NCI-H1105 treated with DMSO at 0.1 percent for 48 hours (cell line): ENCODE results near the gene MACC1.
"Not testable (repeated sequence)": the region's sequence is repeated elsewhere in the genome, so short reads cannot be mapped to it uniquely, and the experiment has no call there.

Experiments
- DNase-seq: peaks from one replicate; lab custom pipeline; 2025; lab: John Stamatoyannopoulos, UW

The MACC1 gene

DNA sequence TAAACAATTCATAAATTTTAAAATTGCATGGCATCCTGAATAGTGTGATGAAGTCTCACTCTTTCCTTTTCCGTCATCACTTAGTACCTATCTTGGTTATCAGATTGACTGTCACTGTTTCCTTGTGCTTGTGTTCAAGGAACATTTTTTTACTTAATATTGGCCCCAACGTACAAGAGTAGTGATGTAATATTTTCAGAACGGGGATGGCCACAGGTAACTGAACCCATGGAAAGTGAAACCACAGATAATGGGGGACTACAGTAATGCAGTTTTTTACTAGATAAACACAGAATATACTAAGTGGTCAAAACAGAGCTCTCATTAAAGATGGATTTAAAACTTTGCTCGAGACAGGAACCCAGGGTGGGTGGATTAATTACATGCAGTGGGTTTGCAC, 85.4 kb downstream of the MACC1 start:
- DNase-seq: no peak

DNA sequence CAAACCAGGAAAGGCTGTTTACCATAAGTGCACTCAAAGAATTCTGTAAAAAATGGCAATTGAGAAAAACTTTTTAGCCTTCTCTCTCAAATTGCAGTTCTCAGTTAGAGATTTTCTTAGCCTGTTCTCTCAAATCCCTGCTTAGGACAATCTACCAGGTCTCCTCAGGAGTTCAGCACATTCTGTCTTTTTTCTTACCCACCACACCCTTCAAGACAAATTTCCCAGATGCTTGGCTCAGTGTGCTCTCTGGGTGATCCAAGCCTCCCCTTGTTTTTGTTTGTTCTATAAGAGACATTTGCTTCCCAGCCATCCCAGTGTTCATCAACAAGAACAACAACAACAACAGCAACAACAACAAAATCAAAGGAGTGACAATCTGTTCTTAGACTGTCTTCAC, 87.3 kb downstream of the MACC1 start:
- DNase-seq: no peak

DNA sequence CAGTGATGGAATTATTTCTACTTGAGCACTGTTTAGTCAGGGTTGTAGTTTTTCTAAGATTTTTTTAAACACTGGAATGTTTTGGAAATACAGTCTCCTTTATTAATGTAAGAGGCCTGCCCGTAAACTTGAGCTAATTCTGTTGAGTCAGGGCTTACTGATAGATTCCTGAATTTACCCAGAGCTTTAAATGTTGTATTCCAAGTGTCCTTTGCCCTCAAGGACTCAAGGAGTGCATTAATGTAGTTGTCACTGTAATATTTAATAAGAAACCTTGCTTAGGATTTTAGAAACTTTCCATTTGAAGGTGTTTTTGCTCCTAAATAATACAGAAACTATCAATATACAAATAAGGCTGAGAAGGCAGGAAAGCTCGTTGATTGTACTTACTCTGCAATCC, 89.2 kb downstream of the MACC1 start:
- DNase-seq: no peak

DNA sequence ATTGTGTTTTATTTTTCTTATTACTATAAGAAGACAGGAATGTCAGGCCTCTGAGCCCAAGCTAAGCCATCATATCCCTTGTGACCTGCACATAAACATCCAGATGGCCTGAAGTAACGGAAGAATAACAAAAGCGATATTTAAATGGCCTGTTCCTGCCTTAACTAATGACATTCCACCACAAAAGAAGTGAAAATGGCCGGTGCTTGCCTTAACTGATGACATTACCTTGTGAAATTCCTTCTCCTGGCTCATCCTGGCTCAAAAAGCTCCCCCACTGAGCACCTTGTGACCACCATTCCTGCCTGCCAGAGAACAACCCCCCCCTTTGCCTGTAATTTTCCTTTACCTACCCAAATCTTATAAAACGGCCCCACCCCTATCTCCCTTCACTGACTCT, 91.1 kb downstream of the MACC1 start:
- DNase-seq: not testable (repeated sequence)

DNA sequence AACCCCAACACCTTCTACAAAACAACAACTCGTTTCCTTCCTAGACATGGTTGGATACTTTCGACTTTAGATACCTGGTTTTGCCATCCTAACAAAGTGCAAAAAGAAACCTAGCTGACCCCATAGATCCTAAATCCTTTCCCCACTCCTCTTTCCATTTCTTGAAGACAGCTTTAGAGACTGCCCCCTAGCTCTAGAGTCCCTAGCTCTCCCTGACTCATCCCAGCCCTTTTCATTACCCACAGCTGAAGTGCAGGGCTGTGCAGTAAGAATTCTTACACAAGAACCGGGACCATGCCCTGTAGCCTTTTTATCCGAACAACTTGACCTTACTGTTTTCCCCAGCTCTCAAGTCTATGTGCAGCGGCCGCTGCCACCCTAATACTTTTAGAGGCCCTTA, 93.1 kb downstream of the MACC1 start:
- not testable (repeated sequence) for DNase-seq

DNA sequence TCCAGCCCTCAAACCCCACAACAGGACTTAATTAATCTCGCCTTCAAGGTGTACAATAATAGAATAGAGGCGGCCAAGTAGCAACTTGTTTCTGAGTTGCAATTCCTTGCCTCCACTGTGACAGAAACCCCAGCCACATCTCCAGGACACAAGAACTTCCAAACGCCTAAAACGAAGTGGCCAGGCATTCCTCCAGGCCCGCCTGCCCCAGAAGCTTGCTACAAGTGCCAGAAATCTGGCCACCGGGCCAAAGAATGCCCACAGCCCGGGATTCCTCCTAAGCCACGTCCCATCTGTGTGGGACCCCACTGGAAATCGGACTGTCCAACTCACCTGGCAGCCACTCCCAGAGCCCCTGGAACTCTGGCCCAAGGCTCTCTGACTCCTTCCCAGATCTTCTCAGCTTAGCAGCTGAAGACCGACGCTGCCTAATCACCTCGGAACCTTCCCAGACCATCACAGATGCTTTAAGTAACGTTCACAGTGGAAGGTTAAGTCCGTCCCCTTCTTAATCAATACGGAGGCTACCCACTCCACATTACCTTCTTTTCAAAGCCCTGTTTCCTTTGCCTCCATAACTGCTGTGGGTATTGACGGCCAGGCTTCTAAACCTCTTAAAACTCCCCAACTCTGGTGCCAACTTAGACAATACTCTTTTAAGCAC, 94.4 kb downstream of the MACC1 start:
- not testable (repeated sequence) for DNase-seq

DNA sequence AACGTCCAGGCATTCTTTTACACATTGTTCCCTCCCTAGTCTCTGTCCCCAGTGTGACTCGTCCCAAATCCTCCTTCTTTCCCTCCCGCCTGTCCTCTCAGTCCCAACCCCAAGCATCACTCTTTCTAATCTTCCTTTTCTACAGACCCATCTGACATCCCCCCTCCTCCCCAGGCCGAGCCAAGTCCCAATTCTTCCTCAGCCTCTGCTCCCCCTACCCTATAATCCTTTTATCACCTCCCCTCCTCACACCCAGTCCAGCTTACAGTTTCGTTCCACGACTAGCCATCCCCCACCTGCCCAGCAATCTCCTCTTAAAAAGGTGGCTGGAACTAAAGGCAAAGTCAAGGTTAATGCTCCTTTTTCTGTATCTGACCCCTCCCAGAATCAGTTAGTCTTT, 95.1 kb downstream of the MACC1 start:
- DNase-seq: no peak

DNA sequence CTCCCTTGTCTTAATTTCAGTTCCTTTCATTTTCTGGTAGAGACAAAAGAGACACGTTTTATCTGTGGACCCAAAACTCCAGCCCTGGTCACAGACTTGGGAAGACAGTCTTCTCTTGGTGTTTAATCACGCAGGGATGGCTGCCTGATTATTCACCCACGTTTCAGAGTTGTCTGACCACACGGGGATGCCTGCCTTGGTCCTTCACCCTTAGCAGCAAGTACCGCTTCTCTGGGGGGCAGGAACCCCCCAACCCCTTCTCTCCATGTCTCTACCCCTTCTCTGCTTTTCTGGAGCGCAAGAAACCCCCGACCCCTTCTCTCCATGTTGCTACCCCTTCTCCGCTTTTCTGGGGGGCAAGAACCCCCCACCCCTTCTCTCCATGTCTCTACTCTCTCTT, 95.8 kb downstream of the MACC1 start:
- no peak for DNase-seq

DNA sequence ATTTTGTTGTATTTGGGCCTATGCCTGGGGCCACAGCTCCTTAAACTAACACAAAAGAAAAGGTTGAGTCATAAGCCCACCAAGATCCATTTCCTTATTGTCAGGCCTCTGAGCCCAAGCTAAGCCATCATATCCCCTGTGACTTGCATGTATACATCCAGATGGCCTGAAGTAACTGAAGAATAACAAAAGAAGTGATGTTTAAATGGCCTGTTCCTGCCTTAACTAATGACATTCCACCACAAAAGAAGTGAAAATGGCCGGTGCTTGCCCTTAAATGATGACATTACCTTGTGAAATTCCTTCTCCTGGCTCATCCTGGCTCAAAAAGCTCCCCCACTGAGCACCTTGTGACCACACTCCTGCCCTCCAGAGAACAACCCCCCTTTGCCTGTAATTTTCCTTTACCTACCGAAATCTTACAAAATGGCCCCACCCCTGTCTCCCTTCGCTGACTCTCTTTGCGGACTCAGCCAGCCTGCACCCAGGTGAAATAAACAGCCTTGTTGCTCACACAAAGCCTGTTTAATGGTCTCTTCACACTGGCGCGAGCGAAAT, 96.5 kb downstream of the MACC1 start:
- not testable (repeated sequence) for DNase-seq

DNA sequence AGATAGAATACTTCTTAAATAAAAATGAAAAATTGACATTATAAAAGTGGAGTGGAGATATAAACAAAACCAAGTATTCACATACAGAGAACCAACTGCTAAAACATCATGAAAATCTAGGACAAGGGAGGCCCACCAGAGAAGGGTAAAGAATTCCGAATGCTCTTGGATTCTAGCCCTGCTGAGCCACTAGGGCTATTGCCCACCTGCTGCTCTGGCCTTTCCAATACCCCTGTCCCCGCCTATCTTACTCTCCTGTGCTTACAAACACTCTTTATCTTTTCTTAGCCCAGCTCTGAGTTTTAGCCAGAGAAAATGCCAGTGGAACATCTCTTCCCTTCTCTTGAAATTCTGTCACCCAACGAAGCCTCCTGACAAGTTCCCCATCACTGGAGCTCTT, 100.3 kb downstream of the MACC1 start:
- no peak for DNase-seq

DNA sequence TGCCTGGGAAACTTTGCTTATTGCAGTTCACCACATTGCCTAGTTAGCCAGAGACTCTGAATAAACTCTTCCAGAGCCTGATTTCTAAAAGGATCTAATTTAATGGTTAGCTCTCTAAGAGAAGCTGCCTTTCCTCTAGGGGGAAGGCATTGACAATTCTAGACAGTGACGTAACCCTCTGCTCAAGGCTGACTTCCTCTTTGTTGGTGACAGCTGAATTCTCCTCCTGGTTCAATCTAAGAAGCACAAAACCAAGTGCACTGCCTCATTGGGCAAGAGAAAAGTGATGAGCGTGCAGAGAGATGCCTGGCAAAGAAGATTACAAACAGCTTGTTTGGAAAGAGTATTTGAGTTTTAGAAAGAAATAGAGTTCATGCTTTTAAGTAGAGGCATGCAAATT, 102.7 kb downstream of the MACC1 start:
- no peak for DNase-seq

DNA sequence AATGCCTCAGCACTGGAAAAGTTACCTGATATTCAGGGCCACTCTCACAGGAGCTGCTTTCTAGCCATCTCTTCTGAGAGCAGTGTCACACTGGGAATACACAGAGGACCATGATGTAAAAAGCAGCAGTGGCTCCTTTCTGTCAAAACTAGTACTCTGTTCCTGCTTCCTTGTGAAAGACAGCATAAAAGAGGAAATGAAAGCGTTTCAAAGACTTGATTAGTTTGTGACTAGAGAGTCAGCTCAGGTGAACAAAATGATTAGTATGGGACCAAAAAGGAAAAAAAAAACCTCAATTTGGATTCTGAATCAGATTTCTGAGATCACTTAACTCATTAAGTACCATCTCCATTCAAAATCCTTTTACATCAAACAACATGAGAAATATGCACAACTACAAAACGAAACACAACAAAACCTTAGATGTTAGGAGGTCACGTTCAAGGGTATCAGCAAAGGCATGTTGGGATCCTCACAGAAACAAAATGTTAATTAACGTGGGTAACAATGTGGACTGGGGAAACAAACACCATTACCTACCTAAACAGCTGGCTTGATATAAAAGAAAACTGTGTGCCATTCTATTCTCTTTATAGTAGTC, 103.7 kb downstream of the MACC1 start:
- no peak for DNase-seq

DNA sequence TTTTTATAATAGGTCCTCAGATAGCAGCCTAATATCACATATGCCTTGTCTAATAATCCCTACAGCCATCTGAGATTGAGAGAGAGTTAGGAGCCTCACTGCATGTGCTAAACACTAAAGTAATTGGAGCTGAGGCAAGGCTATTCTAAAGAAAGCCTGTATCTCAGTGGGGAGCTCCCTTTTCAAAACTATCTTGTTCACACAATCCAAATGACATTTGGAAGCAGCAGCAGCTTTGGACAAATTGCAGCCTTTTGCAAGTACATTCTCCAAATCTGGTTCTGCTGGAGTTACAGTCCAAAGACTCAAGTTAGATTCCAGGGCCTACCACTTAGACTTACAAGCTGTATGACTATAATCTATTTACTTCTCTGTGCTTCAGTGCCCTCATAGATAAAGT, 104.5 kb downstream of the MACC1 start:
- DNase-seq: no peak

DNA sequence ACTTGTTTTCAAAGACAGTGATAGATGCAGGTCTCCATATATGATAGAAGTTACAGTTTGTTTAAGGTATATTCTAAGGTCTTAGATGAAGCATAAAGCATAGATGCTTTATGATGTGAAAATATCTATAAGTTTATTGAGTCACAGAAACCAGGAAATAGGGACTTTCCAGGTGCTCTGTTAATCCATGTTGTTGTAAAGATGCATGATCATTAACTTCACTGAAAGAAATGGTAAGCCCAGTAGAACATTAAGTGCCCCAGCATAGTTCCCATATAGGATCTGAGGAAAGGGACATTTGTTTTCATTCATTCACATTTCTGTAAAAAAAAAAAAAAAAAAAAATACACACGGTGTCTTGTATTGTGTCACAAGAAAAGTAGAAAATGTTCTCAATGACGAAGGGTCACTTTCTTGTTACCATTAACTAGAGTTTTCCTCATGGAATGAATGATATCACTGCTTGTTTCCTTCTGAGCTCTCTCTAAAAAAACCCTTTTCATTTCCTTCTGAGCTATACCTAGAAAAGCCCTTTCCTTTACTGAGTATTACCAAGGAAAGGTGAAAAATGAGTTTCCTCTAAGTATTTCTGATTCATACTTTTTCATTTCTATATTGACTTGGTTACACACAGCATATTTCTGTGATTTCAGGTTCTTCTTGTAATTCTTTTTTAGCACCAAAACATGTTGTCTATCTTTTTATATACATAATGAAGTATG, 105.2 kb downstream of the MACC1 start:
- no peak for DNase-seq

DNA sequence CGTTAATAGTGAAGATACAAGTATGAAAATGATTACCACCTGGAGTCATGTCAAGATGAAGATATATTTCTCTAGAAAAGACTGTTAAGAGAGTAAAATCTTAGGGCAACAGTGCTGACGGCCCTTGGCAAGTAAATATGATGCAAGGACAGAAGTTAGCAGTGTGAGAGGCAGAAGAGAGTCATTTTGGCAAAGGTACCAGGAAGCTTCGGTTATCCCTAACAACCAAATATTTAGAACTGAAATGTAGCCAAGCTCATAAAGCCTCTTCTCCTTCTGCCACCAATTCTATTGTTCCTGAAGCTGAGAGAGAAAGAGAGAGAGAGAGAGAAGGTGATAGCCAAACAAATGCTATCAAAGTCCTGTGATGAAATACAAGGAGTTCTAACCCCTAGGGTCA, 109.6 kb downstream of the MACC1 start:
- no peak for DNase-seq

DNA sequence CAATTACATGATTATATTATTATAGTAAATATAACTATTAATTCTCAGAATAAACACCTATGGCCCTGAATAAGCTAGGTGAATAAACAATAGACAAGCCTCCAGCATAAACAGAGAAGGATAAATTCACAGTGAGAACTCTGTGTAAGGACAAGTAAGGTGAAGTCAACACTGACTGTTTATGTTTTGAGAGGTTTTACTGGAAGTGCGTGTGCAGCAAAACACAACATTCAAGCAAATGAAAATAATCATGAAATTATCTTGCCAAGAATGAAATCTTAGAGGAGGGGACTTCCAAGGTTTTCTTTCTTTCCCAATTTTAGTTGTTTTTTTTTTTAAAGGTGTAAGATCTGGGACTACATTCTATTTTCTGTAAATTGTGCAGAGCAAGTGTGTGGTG, 112.5 kb downstream of the MACC1 start:
- no peak for DNase-seq

DNA sequence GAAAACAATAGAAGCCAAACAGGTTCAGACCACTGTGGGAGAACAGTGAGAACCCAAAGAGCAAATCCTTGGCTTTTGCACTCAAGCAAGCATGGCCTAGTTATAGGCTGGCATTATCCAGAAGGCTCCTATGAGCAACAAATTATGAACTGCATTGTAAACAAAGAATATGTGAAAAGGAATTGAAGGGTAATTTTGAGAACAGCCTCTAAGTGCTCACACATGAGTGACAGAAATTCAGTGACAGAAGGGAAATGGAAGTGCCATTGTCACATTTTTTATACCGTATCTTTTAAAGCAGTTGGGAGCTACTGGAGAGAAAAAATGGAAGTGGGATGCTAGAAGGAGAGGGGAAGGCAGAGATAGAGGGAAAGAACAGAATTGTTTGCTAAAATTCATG, 114.2 kb downstream of the MACC1 start:
- DNase-seq: no peak

DNA sequence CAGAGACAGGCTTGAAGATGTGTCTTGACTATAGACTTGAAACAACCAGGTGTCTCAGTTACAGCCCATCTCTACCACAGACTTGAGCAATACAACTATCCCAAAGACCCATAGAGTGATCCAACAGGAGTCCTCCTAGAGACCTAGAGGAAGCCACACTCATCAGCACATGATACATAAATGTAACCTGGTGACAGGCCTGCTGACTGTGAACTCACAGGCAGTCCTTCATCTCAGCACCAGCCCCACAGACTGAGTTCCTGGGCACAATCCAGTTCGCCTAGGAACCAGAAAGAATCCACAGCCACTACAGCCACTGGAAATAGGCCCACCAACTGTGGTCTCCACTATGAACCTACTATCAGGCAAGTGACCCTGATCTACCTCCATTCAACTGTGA, 121.3 kb downstream of the MACC1 start:
- DNase-seq: no peak

DNA sequence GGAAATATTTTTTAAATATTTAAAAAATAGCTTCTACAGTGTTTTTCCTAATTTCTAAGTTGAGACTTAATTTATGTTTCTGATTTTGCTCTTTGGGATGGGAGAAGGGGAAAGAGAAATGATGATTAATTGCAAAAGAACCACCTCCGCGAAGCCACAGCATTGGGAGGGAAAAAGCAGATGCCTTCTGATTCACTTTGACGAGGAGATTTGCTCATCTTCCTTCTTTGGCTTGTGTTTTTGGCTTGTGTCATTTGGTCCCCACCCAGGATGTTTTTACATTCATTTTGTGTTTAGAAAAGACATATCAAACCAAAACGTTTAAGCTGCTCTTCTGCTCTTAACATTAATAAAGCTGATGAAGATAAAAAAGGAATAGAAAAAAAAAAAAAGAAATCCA, 121.7 kb downstream of the MACC1 start:
- no peak for DNase-seq

DNA sequence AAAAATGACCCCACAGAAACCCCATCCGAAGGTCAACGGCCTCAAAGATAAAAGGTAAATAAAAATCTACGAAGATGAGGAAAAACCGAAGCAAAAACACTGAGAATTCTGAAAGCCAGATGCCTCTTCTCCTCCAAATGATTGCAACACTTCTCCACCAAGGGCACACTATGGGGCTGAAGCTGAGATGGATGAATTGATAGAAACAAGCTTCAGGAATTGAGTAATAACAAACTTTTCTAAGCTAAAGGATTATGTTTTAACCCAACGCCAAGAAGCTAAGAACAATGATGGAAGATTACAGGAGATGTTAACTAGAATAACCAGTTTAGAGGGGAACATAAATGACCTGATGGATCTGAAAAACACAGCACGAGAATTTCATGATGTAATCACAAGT, 127.8 kb downstream of the MACC1 start:
- DNase-seq: no peak

DNA sequence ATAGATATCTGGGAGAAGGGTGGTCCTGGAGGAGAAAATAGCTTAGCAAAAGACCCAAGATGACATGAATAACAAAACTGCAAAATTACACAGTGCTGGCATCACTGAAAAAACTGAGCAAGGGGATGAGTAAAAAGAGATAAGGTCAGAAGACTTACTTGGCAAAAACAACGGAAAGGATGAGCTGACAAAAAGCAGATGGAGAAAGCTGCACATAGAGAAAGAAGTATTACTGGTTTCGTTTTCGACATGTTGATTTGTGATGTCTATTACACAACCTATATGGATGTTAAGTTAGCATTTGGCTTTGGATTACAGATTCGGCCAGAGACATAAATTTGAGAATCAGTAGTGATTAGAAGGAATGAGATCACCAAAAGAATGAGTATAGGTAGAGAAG, 132.1 kb downstream of the MACC1 start:
- no peak for DNase-seq
